K562 (cell line): ENCODE results near the gene IFT172. TPM values are rescaled to one million over a fixed set of nuclear protein-coding genes. Genes with fewer than 3 reads are reported as not detected.

Source experiments
- polyA plus RNA-seq, 8 experiments: library from polyadenylated mRNA; depleted of rRNA in 4 of 8; stranded (reverse) in 5 of 8; unstranded in 3 of 8; fragments of >200 nt; fragmentation: Nextera tagmentation in 2 of 8; fragmentation: Illumina TruSeq in 1 of 8; extraction: Ambion mirVana in 2 of 8; extraction: Trizol in 1 of 8; gene quantifications; 2 replicates each; pipeline versions ENCODE4 v1.2.1 to v1.2.3, GENCODE V29; 2011 to 2014; ENCODE audit warnings: inconsistent platforms in 1 of 8, missing spikeins in 1 of 8
- small RNA-seq: library from RNA; depleted of rRNA; stranded (forward); fragments of <200 nt; gene quantifications from one replicate; pipeline ENCODE3, GENCODE V24; 2014
- total RNA-seq, 7 experiments: library from RNA; depleted of rRNA in 6 of 7; stranded (reverse); fragments of >200 nt in 6 of 7; fragmentation: Illumina TruSeq in 2 of 7; extraction: Trizol in 2 of 7; gene quantifications; 2 replicates each; pipeline versions ENCODE4 v1.2.1 to v1.2.3, GENCODE V29; 2011 to 2021; ENCODE audit warnings: low replicate concordance in 1 of 7

Gene IFT172
- total and polyA plus RNA-seq, 9 of the 15 experiments (the other 6 are each of a cell fraction or from before 2014, with no cell fraction given), result 5.6 to 19.1 (median 13.5) TPM

Small RNAs within 50 kb of the gene (small RNA-seq; reads per million reads assigned to genes)
- not detected for gene RNU6-986P

Other genes starting within 250 kb of the IFT172 start
Only the 7 nearest of the 19 such genes appear.
- gene ZNF513, start 109.0 kb downstream of the IFT172 start, total RNA-seq (2014; rRNA removed), result 6.7 and 8.0 TPM in 2 replicates
- gene ZNF513, start 109.0 kb downstream of the IFT172 start, total RNA-seq (2014; rRNA removed; fragmentation: Illumina TruSeq; extraction: Trizol), result 1.9 and 2.5 TPM in 2 replicates
- gene ZNF513, start 109.0 kb downstream of the IFT172 start, total RNA-seq (2015; rRNA removed; fragmentation: Illumina TruSeq; extraction: Trizol), result 7.1 TPM in 2 replicates
- gene ZNF513, start 109.0 kb downstream of the IFT172 start, total RNA-seq (2021), result 8.5 and 9.9 TPM in 2 replicates
- 4.4 and 6.6 TPM in 2 replicates for gene ZNF513, start 109.0 kb downstream of the IFT172 start, polyA plus RNA-seq (2011; rRNA removed)
- gene ZNF513, start 109.0 kb downstream of the IFT172 start, polyA plus RNA-seq (2014; fragmentation: Illumina TruSeq; extraction: Trizol), result 4.1 and 7.4 TPM in 2 replicates
- gene ZNF513, start 109.0 kb downstream of the IFT172 start, polyA plus RNA-seq (2014; fragmentation: Nextera tagmentation; extraction: Ambion mirVana), result under 1 TPM; 0.04 to 0.15 TPM
- 9.7 and 13.6 TPM in 2 replicates for gene ZNF513, start 109.0 kb downstream of the IFT172 start, polyA plus RNA-seq (2014; rRNA removed)
- 164 and 176 TPM in 2 replicates for gene PPM1G, start 80.2 kb downstream of the IFT172 start, total RNA-seq (2014; rRNA removed)
- 153 and 155 TPM in 2 replicates for gene PPM1G, start 80.2 kb downstream of the IFT172 start, total RNA-seq (2014; rRNA removed; fragmentation: Illumina TruSeq; extraction: Trizol)
- gene PPM1G, start 80.2 kb downstream of the IFT172 start, total RNA-seq (2015; rRNA removed; fragmentation: Illumina TruSeq; extraction: Trizol), result 183 and 191 TPM in 2 replicates
- 154 and 173 TPM in 2 replicates for gene PPM1G, start 80.2 kb downstream of the IFT172 start, total RNA-seq (2021)
- 77.9 and 86.0 TPM in 2 replicates for gene PPM1G, start 80.2 kb downstream of the IFT172 start, polyA plus RNA-seq (2011; rRNA removed)
- 221 and 230 TPM in 2 replicates for gene PPM1G, start 80.2 kb downstream of the IFT172 start, polyA plus RNA-seq (2014; fragmentation: Illumina TruSeq; extraction: Trizol)
- gene PPM1G, start 80.2 kb downstream of the IFT172 start, polyA plus RNA-seq (2014; fragmentation: Nextera tagmentation; extraction: Ambion mirVana), result 10 to 100 TPM; 61.7 to 88.8 TPM
- gene PPM1G, start 80.2 kb downstream of the IFT172 start, polyA plus RNA-seq (2014; rRNA removed), result 116 and 136 TPM in 2 replicates
- gene NRBP1, start 61.1 kb downstream of the IFT172 start, total RNA-seq (2014; rRNA removed), result 22.2 and 28.0 TPM in 2 replicates
- gene NRBP1, start 61.1 kb downstream of the IFT172 start, total RNA-seq (2014; rRNA removed; fragmentation: Illumina TruSeq; extraction: Trizol), result 30.7 and 31.8 TPM in 2 replicates
- 40.3 and 41.9 TPM in 2 replicates for gene NRBP1, start 61.1 kb downstream of the IFT172 start, total RNA-seq (2015; rRNA removed; fragmentation: Illumina TruSeq; extraction: Trizol)
- gene NRBP1, start 61.1 kb downstream of the IFT172 start, total RNA-seq (2021), result 36.9 and 41.3 TPM in 2 replicates
- 72.3 and 84.5 TPM in 2 replicates for gene NRBP1, start 61.1 kb downstream of the IFT172 start, polyA plus RNA-seq (2011; rRNA removed)
- gene NRBP1, start 61.1 kb downstream of the IFT172 start, polyA plus RNA-seq (2014; fragmentation: Illumina TruSeq; extraction: Trizol), result 50.0 and 50.7 TPM in 2 replicates
- gene NRBP1, start 61.1 kb downstream of the IFT172 start, polyA plus RNA-seq (2014; fragmentation: Nextera tagmentation; extraction: Ambion mirVana), result 1 to 10 TPM; 2.9 to 7.8 TPM
- gene NRBP1, start 61.1 kb downstream of the IFT172 start, polyA plus RNA-seq (2014; rRNA removed), result 41.4 and 46.2 TPM in 2 replicates
- gene KRTCAP3, start 47.4 kb downstream of the IFT172 start, total RNA-seq (2014; rRNA removed), result 0.73 and 0.78 TPM in 2 replicates
- gene KRTCAP3, start 47.4 kb downstream of the IFT172 start, total RNA-seq (2014; rRNA removed; fragmentation: Illumina TruSeq; extraction: Trizol), result 0.55 TPM in 1 of 2 replicates, not detected in the other
- 0.72 and 1.0 TPM in 2 replicates for gene KRTCAP3, start 47.4 kb downstream of the IFT172 start, total RNA-seq (2015; rRNA removed; fragmentation: Illumina TruSeq; extraction: Trizol)
- 1.0 and 1.4 TPM in 2 replicates for gene KRTCAP3, start 47.4 kb downstream of the IFT172 start, total RNA-seq (2021)
- 1.3 and 1.8 TPM in 2 replicates for gene KRTCAP3, start 47.4 kb downstream of the IFT172 start, polyA plus RNA-seq (2011; rRNA removed)
- gene KRTCAP3, start 47.4 kb downstream of the IFT172 start, polyA plus RNA-seq (2014; fragmentation: Illumina TruSeq; extraction: Trizol), result 0.30 and 0.86 TPM in 2 replicates
- gene KRTCAP3, start 47.4 kb downstream of the IFT172 start, polyA plus RNA-seq (2014; fragmentation: Nextera tagmentation; extraction: Ambion mirVana), result under 1 TPM; 0.24 to 0.27 TPM
- 1.4 and 2.0 TPM in 2 replicates for gene KRTCAP3, start 47.4 kb downstream of the IFT172 start, polyA plus RNA-seq (2014; rRNA removed)
- gene FNDC4, start 5.5 kb upstream of the IFT172 start, total RNA-seq (2014; rRNA removed), result 2.3 and 2.7 TPM in 2 replicates
- gene FNDC4, start 5.5 kb upstream of the IFT172 start, total RNA-seq (2014; rRNA removed; fragmentation: Illumina TruSeq; extraction: Trizol), result 1.8 and 2.1 TPM in 2 replicates
- gene FNDC4, start 5.5 kb upstream of the IFT172 start, total RNA-seq (2015; rRNA removed; fragmentation: Illumina TruSeq; extraction: Trizol), result 0.94 and 1.2 TPM in 2 replicates
- 2.8 and 2.9 TPM in 2 replicates for gene FNDC4, start 5.5 kb upstream of the IFT172 start, total RNA-seq (2021)
- 3.2 and 4.9 TPM in 2 replicates for gene FNDC4, start 5.5 kb upstream of the IFT172 start, polyA plus RNA-seq (2011; rRNA removed)
- 2.4 and 2.9 TPM in 2 replicates for gene FNDC4, start 5.5 kb upstream of the IFT172 start, polyA plus RNA-seq (2014; fragmentation: Illumina TruSeq; extraction: Trizol)
- gene FNDC4, start 5.5 kb upstream of the IFT172 start, polyA plus RNA-seq (2014; fragmentation: Nextera tagmentation; extraction: Ambion mirVana), result under 1 TPM; 0.28 to 0.80 TPM
- gene FNDC4, start 5.5 kb upstream of the IFT172 start, polyA plus RNA-seq (2014; rRNA removed), result 2.9 and 3.4 TPM in 2 replicates
- 0.08 TPM in 1 of 2 replicates, not detected in the other for gene GCKR, start 7.1 kb upstream of the IFT172 start, total RNA-seq (2014; rRNA removed)
- gene GCKR, start 7.1 kb upstream of the IFT172 start, total RNA-seq (2014; rRNA removed; fragmentation: Illumina TruSeq; extraction: Trizol), result 0.51 and 0.69 TPM in 2 replicates
- 0.36 and 0.53 TPM in 2 replicates for gene GCKR, start 7.1 kb upstream of the IFT172 start, total RNA-seq (2015; rRNA removed; fragmentation: Illumina TruSeq; extraction: Trizol)
- 0.25 and 0.55 TPM in 2 replicates for gene GCKR, start 7.1 kb upstream of the IFT172 start, total RNA-seq (2021)
- 0.31 and 0.79 TPM in 2 replicates for gene GCKR, start 7.1 kb upstream of the IFT172 start, polyA plus RNA-seq (2011; rRNA removed)
- gene GCKR, start 7.1 kb upstream of the IFT172 start, polyA plus RNA-seq (2014; fragmentation: Illumina TruSeq; extraction: Trizol), result 0.45 and 0.68 TPM in 2 replicates
- under 1 TPM; 0.28 to 0.32 TPM for gene GCKR, start 7.1 kb upstream of the IFT172 start, polyA plus RNA-seq (2014; fragmentation: Nextera tagmentation; extraction: Ambion mirVana)
- 0.57 and 1.4 TPM in 2 replicates for gene GCKR, start 7.1 kb upstream of the IFT172 start, polyA plus RNA-seq (2014; rRNA removed)
- gene ZNF512, start 93.3 kb upstream of the IFT172 start, total RNA-seq (2014; rRNA removed), result 44.4 and 47.8 TPM in 2 replicates
- gene ZNF512, start 93.3 kb upstream of the IFT172 start, total RNA-seq (2014; rRNA removed; fragmentation: Illumina TruSeq; extraction: Trizol), result 67.4 and 73.7 TPM in 2 replicates
- gene ZNF512, start 93.3 kb upstream of the IFT172 start, total RNA-seq (2015; rRNA removed; fragmentation: Illumina TruSeq; extraction: Trizol), result 44.6 and 47.2 TPM in 2 replicates
- gene ZNF512, start 93.3 kb upstream of the IFT172 start, total RNA-seq (2021), result 53.6 and 56.5 TPM in 2 replicates
- gene ZNF512, start 93.3 kb upstream of the IFT172 start, polyA plus RNA-seq (2011; rRNA removed), result 76.4 and 94.0 TPM in 2 replicates
- 79.0 and 101 TPM in 2 replicates for gene ZNF512, start 93.3 kb upstream of the IFT172 start, polyA plus RNA-seq (2014; fragmentation: Illumina TruSeq; extraction: Trizol)
- gene ZNF512, start 93.3 kb upstream of the IFT172 start, polyA plus RNA-seq (2014; fragmentation: Nextera tagmentation; extraction: Ambion mirVana), result 10 to 100 TPM; 24.7 to 77.9 TPM
- 65.8 and 65.9 TPM in 2 replicates for gene ZNF512, start 93.3 kb upstream of the IFT172 start, polyA plus RNA-seq (2014; rRNA removed)